HG03280 (cell line): Measurements from ENCODE around the gene EXO1.
"Not testable (repeated sequence)": the region's sequence is repeated elsewhere in the genome, so short reads cannot be mapped to it uniquely, and the experiment has no call there.

Experiments used
- ATAC-seq: cut with Tn5 transposase; IDR thresholded peaks from one replicate; pipeline ENCODE4 v1.9.1; 2021; ENCODE audit warnings: mild to moderate bottlenecking, moderate library complexity; ENCODE audit not compliant: unreplicated experiment

Gene EXO1

GRCh38 chr1:241834733-241835377, 13.1 kb upstream of the EXO1 start:
- no peak for ATAC-seq

GRCh38 chr1:241836941-241837340, 11.1 kb upstream of the EXO1 start:
- ATAC-seq, result no peak

GRCh38 chr1:241837416-241837815, 10.6 kb upstream of the EXO1 start:
- no peak for ATAC-seq

- ATAC-seq, result no peak
These were observed 10.1 kb upstream of the EXO1 start for GRCh38 chr1:241837901-241838300.

GRCh38 chr1:241838897-241839296, 9.1 kb upstream of the EXO1 start:
- ATAC-seq, result no peak

DNA sequence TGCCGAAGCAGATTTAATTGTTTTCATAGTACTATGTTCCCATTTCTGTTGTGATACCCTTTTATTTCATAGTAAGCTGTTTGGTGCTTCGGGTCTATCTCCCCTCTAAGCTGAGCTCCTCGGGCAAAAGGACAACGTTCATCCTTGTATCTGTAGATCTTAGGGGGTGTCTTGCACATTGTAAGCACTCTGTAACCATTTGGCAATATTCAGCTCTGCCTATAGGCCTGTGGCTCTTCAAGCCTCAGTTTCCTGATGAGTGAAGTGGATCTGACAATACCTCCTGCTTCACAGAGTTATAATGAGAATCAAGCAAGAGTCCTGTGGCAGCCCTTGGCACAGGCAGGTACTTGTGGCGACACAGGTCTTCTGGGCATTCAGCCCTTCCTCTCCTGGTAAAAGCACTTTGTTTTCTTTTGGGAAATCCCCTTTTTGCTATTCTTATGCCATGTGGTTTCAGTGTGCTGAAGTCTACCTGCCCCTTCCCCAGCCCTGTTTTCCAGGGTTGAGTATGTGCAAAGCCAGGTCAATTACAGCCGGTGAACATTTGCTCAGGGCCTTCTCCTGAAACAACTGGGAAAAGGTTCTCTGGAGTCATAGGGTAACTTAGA, 8.5 kb upstream of the EXO1 start:
- no peak for ATAC-seq

DNA sequence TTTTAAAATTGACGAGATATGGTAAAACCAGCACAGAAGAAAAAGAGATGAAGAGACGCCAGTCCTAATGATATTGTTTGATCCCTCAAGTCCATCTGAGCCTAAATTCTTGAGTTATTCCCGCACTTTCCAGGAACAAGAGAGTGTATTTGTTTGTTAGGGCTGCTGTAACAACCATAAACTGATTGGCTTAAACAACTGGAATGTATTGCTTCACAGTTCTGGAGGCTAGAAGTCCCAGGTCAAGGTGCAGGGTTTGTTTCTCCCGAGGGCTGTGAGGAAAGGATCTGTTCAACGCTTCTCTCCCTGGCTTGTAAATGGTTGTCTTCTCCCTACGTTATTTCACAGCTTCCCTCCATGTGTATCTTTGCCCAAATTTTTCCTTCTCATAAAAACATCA, 7.8 kb upstream of the EXO1 start:
- ATAC-seq, result no peak

DNA sequence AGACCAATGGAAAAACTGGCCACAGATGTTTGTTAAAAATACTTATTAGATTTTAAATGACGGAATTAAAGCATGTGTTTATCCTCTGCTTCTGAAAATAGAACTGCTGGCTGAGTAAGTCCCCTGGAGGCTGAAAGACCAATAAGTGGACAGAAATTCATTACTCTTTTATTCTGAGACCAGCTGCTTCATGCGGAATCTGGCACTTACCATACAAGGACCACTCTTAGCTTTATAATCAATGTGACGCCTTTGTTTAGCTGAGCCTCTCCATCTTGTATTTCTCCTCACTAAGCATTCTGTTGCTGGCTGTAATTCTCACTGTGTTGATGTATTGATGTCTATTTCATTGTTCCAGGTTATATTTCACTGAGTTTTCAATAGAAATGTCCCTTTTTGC, 6.3 kb upstream of the EXO1 start:
- ATAC-seq, result no peak

- ATAC-seq, result no peak
These were observed 5.4 kb upstream of the EXO1 start for GRCh38 chr1:241842565-241842964.

GRCh38 chr1:241844593-241844992, 3.4 kb upstream of the EXO1 start:
- ATAC-seq, result no peak

- ATAC-seq, result no peak
These were observed 1.6 kb upstream of the EXO1 start for GRCh38 chr1:241846375-241846774.

DNA sequence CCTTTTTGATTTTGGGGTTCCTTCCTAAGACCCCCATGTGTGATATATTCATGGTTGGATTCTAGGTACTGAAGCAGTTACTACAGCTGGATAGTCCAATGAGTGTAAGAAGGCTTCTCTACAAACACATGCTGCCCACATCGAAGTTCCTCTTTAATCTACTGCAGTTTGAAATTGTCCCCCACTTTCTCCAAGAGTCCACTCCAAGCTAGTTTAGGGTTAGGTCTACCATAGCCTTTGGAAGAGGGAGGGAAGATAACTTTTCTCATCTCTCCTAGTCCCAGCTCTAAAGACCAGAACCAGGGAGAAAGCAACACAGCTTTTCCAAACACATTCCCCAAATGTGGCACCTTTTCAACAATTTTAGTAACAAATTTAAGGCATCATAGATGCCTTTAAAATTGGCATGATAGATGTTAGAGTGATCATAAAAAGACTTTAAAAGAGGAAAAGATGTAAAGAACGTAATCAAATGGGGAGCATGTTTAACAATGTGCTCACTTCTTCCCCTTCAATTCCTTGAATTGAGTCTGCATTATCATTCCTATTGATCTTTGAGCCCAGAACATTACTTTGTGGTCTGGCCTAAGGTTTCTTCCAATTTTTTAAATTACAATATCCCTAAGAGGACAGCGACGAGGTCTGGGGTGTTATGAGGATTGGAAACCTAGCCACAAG, 1.0 kb upstream of the EXO1 start:
- no peak for ATAC-seq

GRCh38 chr1:241847540-241847795, 536 bp upstream of the EXO1 start:
- no peak for ATAC-seq

DNA sequence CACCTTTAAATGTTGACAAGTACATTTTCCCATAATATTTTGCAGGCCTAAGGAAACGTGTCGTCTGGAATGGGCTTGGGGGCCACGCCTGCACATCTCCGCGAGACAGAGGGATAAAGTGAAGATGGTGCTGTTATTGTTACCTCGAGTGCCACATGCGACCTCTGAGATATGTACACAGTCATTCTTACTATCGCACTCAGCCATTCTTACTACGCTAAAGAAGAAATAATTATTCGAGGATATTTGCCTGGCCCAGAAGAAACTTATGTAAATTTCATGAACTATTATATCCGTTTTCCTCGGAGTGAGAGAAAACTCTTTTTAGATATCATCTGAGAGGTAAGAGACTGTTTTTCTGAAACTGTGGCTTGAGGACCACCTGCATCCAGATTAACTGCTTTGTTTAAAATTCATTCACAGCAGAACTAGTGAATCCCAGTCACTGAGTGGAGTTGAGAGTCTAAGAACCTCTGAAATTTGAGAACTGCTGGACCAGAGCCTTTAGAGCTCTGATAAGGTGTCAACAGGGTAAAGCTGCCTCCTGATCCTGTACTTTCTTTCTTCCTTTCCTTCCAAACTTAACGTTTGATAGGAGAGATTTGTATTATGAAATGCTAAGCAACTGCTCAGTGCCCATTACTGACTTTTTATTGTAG, 811 bp downstream of the EXO1 start:
- no peak for ATAC-seq

GRCh38 chr1:241849345-241849695, 1.3 kb downstream of the EXO1 start:
- ATAC-seq, result no peak

- ATAC-seq, result not testable (repeated sequence)
These were observed 7.6 kb downstream of the EXO1 start for GRCh38 chr1:241855545-241856140.

GRCh38 chr1:241857131-241857530, 9.1 kb downstream of the EXO1 start:
- ATAC-seq, result no peak

GRCh38 chr1:241860922-241861321, 12.9 kb downstream of the EXO1 start:
- ATAC-seq, result no peak

GRCh38 chr1:241869022-241869421, 21.0 kb downstream of the EXO1 start:
- ATAC-seq, result no peak

GRCh38 chr1:241870336-241870735, 22.3 kb downstream of the EXO1 start:
- ATAC-seq, result no peak

DNA sequence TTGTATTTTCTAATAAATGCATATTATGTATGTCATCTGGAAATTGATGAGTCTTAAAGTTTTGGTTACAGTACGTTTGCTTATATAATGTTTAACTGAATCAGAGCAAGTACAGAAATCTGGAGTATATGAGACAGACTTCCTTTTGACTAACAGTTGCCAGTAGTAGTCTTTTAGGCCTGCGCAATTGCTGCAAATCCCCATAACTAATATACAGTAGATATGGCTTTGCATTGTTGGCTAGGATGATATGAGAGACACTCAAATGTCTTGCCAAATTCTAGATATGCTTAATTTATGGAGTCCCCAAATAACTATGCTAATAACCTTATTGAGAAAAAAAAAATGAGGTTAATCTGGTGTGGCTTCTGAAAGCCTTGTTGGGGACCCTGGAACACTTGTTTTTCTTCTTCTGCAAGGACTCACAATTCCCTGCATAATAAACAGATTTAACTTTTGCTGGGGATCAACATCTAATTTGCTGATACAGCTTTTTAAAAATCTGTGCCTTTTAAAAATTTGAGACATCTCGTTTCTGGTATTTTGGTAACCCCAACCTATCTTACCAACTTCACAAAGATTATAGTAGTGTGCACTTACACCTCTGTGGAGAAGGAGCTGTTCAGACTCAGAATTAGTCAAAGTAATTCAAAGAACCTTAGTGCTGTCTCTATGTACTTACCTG, 22.9 kb downstream of the EXO1 start:
- no peak for ATAC-seq
